MCF 10A (cell line): Measurements from ENCODE around the gene WDFY3. TPM values are rescaled to one million over a fixed set of nuclear protein-coding genes. Genes with fewer than 3 reads are reported as not detected.

Experiments
- BruUV-seq: library from RNA; stranded (reverse); fragments of 400-500 nt; replicated peaks from 2 replicates; lab custom pipeline; 2021; lab: Mats Ljungman, UMichigan
- CTCF ChIA-PET: fragments of 300-600 bp; sonication (Branson Sonifier 250); formaldehyde crosslinking; extraction: SDS; loops from one replicate; lab custom pipeline; 2021; ENCODE audit warnings: antibody characterized with exemption, inconsistent platforms; lab: Yijun Ruan, JAX
- POLR2A ChIA-PET: fragments of 300-600, 350-650 bp; sonication (Branson Sonifier 250); formaldehyde crosslinking; extraction: SDS; loops from one replicate; lab custom pipeline; 2020; ENCODE audit warnings: antibody characterized with exemption, inconsistent platforms; lab: Yijun Ruan, JAX
- DNase-seq: peaks from one replicate; pipeline ENCODE4 v3.0.0-alpha.2; 2018; ENCODE audit not compliant: unreplicated experiment
- H3K27ac Mint-ChIP-seq: one replicate; pipeline ENCODE4 v1.8.0; 2022; ENCODE audit warnings: mild to moderate bottlenecking, low read depth, mixed read lengths; ENCODE audit not compliant: unreplicated experiment
- H3K27me3 Mint-ChIP-seq: one replicate; pipeline ENCODE4 v1.8.0; 2022; ENCODE audit warnings: mixed read lengths; ENCODE audit not compliant: insufficient read depth, unreplicated experiment
- H3K36me3 Mint-ChIP-seq: one replicate; pipeline ENCODE4 v1.8.0; 2022; ENCODE audit warnings: mild to moderate bottlenecking, moderate library complexity, mixed read lengths; ENCODE audit not compliant: insufficient read depth, unreplicated experiment
- H3K4me1 Mint-ChIP-seq: one replicate; pipeline ENCODE4 v1.8.0; 2022; ENCODE audit warnings: mixed read lengths; ENCODE audit not compliant: insufficient read depth, unreplicated experiment
- H3K4me3 Mint-ChIP-seq: one replicate; pipeline ENCODE4 v1.8.0; 2022; ENCODE audit warnings: mild to moderate bottlenecking, moderate library complexity, mixed read lengths; ENCODE audit not compliant: unreplicated experiment
- H3K9me3 Mint-ChIP-seq: one replicate; pipeline ENCODE4 v1.8.0; 2022; ENCODE audit warnings: mixed read lengths; ENCODE audit not compliant: unreplicated experiment
- intact Hi-C: fragments of 100-400 bp; cut with micrococcal nuclease; formaldehyde crosslinking; loops from 2 replicates; pipeline ENCODE4 v1.14.1; 2022
- total RNA-seq: library from RNA; stranded (reverse); gene quantifications from 2 replicates; pipeline ENCODE4 v1.2.3, GENCODE V29; 2022
- TF ChIP-seq, protein P1 (sequence below): fragments of 200-600 bp; IDR thresholded peaks from one replicate; pipeline ENCODE4 v1.8.0; 2022; ENCODE audit warnings: antibody characterized with exemption, mild to moderate bottlenecking; ENCODE audit not compliant: unreplicated experiment

Gene WDFY3
- total RNA-seq, 1 experiment from 2014 or later, result 90.7 TPM

DNA sequence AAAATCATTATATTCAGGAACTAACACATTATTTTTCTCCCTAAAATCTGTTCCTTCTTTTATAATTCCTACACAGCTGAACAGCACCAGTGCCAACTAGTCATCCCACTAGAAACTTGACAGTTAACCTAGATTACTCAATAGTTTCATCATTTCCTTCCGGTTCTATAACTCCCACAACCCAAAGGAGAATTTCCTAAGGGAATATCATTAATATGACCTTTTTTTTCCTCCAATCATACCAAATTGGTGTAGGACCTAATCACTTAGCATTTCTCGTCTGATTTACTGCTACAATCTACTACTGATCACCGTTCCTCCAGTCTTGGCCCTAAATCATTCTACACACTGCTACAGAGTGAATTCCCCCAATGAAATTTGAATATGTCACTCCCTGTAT lies 45.9 kb downstream of the WDFY3 start:
- H3K36me3 Mint-ChIP-seq, result peaks cover 9% of the 10 kb centered on the region
- H3K27ac Mint-ChIP-seq, result peak overlapping the region; percentile 34
- ChIA-PET POLR2A (interaction anchor here (1.8 to 4.4 kb wide), 2 partner anchors 13 to 46 kb away, joined by 8 to 15 read pairs; partner anchors contain the start of gene WDFY3), CTCF (no interaction called here)
- peaks cover 33% of the 10 kb centered on the region for H3K4me1 Mint-ChIP-seq
- intact Hi-C loops, result loop anchor here (5.0 kb wide), 1 partner anchor 47 kb away; the partner anchor contains the start of gene WDFY3
- no peak overlapping the region for H3K4me3 Mint-ChIP-seq
- peak; percentile 80 for DNase-seq
- BruUV-seq, result no TSS peak
- H3K27me3 Mint-ChIP-seq, result no peaks in the 10 kb centered on the region
- TF ChIP-seq, protein P1, sequence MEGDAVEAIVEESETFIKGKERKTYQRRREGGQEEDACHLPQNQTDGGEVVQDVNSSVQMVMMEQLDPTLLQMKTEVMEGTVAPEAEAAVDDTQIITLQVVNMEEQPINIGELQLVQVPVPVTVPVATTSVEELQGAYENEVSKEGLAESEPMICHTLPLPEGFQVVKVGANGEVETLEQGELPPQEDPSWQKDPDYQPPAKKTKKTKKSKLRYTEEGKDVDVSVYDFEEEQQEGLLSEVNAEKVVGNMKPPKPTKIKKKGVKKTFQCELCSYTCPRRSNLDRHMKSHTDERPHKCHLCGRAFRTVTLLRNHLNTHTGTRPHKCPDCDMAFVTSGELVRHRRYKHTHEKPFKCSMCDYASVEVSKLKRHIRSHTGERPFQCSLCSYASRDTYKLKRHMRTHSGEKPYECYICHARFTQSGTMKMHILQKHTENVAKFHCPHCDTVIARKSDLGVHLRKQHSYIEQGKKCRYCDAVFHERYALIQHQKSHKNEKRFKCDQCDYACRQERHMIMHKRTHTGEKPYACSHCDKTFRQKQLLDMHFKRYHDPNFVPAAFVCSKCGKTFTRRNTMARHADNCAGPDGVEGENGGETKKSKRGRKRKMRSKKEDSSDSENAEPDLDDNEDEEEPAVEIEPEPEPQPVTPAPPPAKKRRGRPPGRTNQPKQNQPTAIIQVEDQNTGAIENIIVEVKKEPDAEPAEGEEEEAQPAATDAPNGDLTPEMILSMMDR, result no peak
- H3K9me3 Mint-ChIP-seq, result no peaks in the 10 kb centered on the region

DNA sequence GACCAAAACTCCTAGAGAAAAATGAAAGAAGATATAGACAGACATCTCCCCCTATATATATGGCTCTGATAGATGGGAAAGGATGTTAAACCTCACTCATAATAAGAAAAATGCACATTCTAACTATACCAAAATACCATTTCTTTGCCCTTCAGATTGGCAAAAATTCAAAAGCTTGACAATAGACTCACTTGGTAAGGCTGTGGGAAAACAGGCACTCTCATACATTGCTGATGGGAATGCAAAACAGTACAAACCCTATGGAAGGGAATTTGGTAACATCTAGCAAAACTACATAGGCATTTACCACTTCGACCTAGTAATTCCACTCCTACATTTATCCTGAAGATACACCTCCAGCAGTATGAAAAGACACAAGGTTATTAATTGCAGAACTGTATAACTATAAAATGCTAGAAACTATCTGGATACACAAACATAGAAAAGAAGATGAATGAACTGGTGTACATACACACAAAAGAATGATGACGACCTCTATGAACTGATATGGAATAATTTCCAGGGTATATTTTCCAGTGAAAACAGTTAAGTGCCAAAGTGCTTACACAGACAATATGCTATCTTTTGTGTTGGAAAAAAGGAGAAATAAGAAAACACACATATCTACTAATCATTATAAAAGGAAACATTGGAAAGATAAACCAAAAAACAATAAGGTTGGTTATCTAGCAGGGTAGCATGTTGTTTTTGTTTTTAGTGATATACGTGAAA lies 48.5 kb downstream of the WDFY3 start:
- POLR2A ChIA-PET, result no interaction called here
- Mint-ChIP-seq H3K27ac (no peak overlapping the region), H3K4me3 (no peak overlapping the region), H3K4me1 (peaks cover 35% of the 10 kb centered on the region), H3K36me3 (peaks cover 9% of the 10 kb centered on the region), H3K9me3 (no peaks in the 10 kb centered on the region), H3K27me3 (no peaks in the 10 kb centered on the region)
- CTCF ChIA-PET, result no interaction called here
- intact Hi-C loops, result no loop called here
- TF ChIP-seq, protein P1, result no peak
- no TSS peak for BruUV-seq
- DNase-seq, result no peak

DNA sequence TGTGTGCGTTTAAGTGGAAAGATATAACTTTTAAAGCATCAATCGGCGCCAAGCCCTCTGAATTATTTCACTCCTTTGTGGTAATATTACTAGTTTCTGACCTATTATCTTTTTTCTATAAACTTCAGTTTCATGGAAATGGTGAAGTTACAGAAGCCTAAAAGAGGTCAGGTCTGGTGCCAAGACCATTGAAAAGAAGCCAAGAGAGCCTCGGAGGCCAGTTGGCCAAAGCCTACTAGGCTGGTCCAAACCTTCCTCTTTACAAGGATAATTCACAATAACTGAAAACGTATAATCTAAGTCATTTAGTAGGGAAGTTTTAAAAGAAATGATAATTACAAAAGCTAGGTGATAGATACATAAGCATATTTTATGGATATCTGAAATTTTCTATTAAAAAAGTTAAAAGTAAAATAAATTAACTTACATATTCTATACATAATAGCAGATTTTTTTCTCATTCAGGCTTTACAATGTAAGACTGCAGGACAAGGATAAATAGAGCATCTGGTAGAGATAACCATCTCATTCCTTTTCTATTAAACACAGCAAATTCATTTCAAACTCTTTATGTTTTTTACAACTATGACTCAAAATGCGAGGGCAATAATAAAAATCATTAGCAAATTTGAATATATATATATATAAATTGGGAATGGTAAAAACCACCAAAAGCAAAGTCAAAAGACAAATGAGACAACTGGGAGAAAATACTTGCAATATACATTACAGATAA lies 49.2 kb downstream of the WDFY3 start:
- BruUV-seq, result no TSS peak
- H3K4me3 Mint-ChIP-seq, result no peak overlapping the region
- H3K4me1 Mint-ChIP-seq, result peaks cover 37% of the 10 kb centered on the region
- CTCF ChIA-PET, result no interaction called here
- DNase-seq, result no peak
- peaks cover 9% of the 10 kb centered on the region for H3K36me3 Mint-ChIP-seq
- no peaks in the 10 kb centered on the region for H3K27me3 Mint-ChIP-seq
- no peak overlapping the region for H3K27ac Mint-ChIP-seq
- POLR2A ChIA-PET, result interaction anchor here (0.7 kb wide), 1 partner anchor 10 kb away, joined by 3 read pairs; no protein-coding TSS in a partner anchor
- intact Hi-C loops, result no loop called here
- TF ChIP-seq, protein P1, result no peak
- no peaks in the 10 kb centered on the region for H3K9me3 Mint-ChIP-seq

DNA sequence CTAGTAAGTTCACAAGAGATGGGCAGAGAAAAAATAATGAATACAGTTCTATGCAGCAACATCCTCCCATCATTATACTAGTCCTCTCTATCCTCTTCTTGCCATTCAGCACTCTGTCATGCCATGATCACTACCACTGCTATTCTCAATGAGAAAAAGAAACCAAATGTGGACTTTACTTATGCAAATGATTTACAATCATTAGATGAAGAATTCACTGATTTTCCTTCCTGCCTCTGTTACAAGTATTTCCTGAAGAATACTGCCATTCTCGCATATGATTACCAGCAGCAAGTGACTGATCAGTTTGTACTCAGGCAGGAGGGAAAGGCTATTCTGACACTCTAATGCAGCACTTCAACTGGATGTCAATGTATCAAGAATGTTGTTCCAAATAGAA lies 50.3 kb downstream of the WDFY3 start:
- H3K4me1 Mint-ChIP-seq, result peaks cover 35% of the 10 kb centered on the region
- H3K27ac Mint-ChIP-seq, result no peak overlapping the region
- intact Hi-C loops, result no loop called here
- no TSS peak for BruUV-seq
- ChIA-PET CTCF (interaction anchor here (1.0 kb wide), 1 partner anchor 14 kb away, joined by 3 read pairs; no protein-coding TSS in a partner anchor), POLR2A (interaction anchor here (0.7 to 1.6 kb wide), 2 partner anchors 9 to 50 kb away, joined by 3 to 13 read pairs; partner anchors contain the start of gene WDFY3)
- no peak for DNase-seq
- H3K36me3 Mint-ChIP-seq, result peaks cover 9% of the 10 kb centered on the region
- TF ChIP-seq, protein P1, result no peak
- H3K4me3 Mint-ChIP-seq, result no peak overlapping the region
- H3K9me3 Mint-ChIP-seq, result no peaks in the 10 kb centered on the region
- no peaks in the 10 kb centered on the region for H3K27me3 Mint-ChIP-seq
